Endodermal cell (in vitro differentiated cells): Measurements from ENCODE around the gene NDUFAF5. TPM values are rescaled to one million over a fixed set of nuclear protein-coding genes. Genes with fewer than 3 reads are reported as not detected.

ENCODE experiments used
- DNase-seq: peaks from one replicate; pipeline ENCODE4 v3.0.0-alpha.2; 2017
- H3K27ac ChIP-seq: 2 replicates; pipeline ENCODE4 v1.5.1; 2013; ENCODE audit warnings: mild to moderate bottlenecking, low read depth, low read length, moderate library complexity
- H3K27me3 ChIP-seq: 2 replicates; pipeline ENCODE4 v1.6.1; 2013; ENCODE audit warnings: mild to moderate bottlenecking, low read length, moderate library complexity; ENCODE audit not compliant: insufficient read depth, control insufficient read depth, poor library complexity, severe bottlenecking
- H3K36me3 ChIP-seq: 2 replicates; pipeline ENCODE4 v1.7.0; 2013; ENCODE audit warnings: mild to moderate bottlenecking, low read length, moderate library complexity; ENCODE audit not compliant: control insufficient read depth, insufficient read depth
- H3K4me1 ChIP-seq: one replicate; pipeline ENCODE4 v1.7.0; 2013; ENCODE audit warnings: low read length; ENCODE audit not compliant: control insufficient read depth, insufficient read depth
- H3K4me3 ChIP-seq: 2 replicates; pipeline ENCODE4 v1.5.1; 2013; ENCODE audit warnings: mild to moderate bottlenecking, low read length, moderate library complexity
- H3K9ac ChIP-seq: 2 replicates; pipeline ENCODE4 v1.6.1; 2013; ENCODE audit warnings: mild to moderate bottlenecking, low read length, moderate library complexity; ENCODE audit not compliant: poor library complexity, severe bottlenecking; ENCODE audit errors: extremely low read depth
- H3K9me3 ChIP-seq: 2 replicates; pipeline ENCODE4 v1.6.1; 2013; ENCODE audit warnings: mild to moderate bottlenecking, low read length, moderate library complexity; ENCODE audit not compliant: control insufficient read depth
- H3K27ac Mint-ChIP-seq: 2 replicates; pipeline ENCODE4 v1.8.0; 2020; ENCODE audit warnings: mixed read lengths
- H3K27me3 Mint-ChIP-seq: 2 replicates; pipeline ENCODE4 v1.8.0; 2021; ENCODE audit warnings: mild to moderate bottlenecking, mixed read lengths; ENCODE audit not compliant: insufficient read depth
- H3K36me3 Mint-ChIP-seq: 2 replicates; pipeline ENCODE4 v1.8.0; 2020; ENCODE audit warnings: low read depth, mixed read lengths
- H3K4me1 Mint-ChIP-seq: 2 replicates; pipeline ENCODE4 v1.8.0; 2020; ENCODE audit warnings: mixed read lengths
- H3K4me3 Mint-ChIP-seq: 2 replicates; pipeline ENCODE4 v1.8.0; 2020; ENCODE audit warnings: mild to moderate bottlenecking, moderate library complexity, mixed read lengths
- H3K9me3 Mint-ChIP-seq: 2 replicates; pipeline ENCODE4 v1.8.0; 2020; ENCODE audit warnings: mild to moderate bottlenecking, mixed read lengths
- CTCF ChIP-seq: fragments of 200-600 bp; sonication (generic); conservative IDR thresholded peaks from 2 replicates; pipeline ENCODE4 v1.5.0; 2021; ENCODE audit warnings: antibody characterized with exemption, mild to moderate bottlenecking
- WGBS, 2 experiments: methylation state at CpG; one replicate each; pipeline versions ENCODE4 v1.1.5 to v1.1.7; 2013; ENCODE audit warnings: missing lambda C conversion rate in 2 of 2, mixed read lengths in 1 of 2; ENCODE audit not compliant: insufficient coverage in 1 of 2, insufficient read length in 1 of 2; 5-methylcytosine and 5-hydroxymethylcytosine counted together
- total RNA-seq, 2 donors: library from RNA; stranded (reverse); fragmentation: NEBNext Ultra II Directional in 1 of 2; extraction: Animal tissue kit (Norgen Biotek cat#: 25700) in 1 of 2; gene quantifications; 2 replicates in 1 of 2; 3 replicates in 1 of 2; pipeline ENCODE4 v1.2.1, GENCODE V29; 2021

The NDUFAF5 gene
- total RNA-seq, 2 donors from 2014 or later = 32.9 to 33.5 TPM

DNA sequence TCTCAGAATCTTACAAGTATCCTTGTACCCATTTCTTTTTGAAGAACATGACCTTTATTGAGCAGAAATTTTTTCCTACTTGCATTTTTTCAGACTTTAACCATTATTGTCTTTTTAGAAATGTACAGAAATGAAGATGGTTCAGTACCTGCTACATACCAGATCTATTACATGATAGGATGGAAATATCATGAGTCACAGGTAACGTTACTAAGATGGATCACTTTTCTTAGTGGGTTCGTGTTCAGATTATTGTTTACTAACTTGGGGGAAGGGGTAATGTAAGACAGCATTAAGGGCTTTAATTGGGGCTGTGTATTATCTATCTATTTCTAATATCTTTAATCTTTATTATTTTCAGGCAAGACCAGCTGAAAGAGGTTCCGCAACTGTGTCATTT lies 31.9 kb downstream of the NDUFAF5 start:
- WGBS, 2 experiments = 100% methylated on average over 3 of the region's 3 CpGs; no CpG with 5 or more reads in 1 of the 2 experiments
- H3K27me3 ChIP-seq = peaks cover 4% of the 10 kb centered on the region
- H3K9me3 ChIP-seq = no peaks in the 10 kb centered on the region
- H3K4me1 Mint-ChIP-seq = peaks cover 15% of the 10 kb centered on the region
- no peaks in the 10 kb centered on the region for H3K4me1 ChIP-seq
- peaks cover 61% of the 10 kb centered on the region for H3K36me3 Mint-ChIP-seq
- TF ChIP-seq CTCF = no peak
- H3K27me3 Mint-ChIP-seq = no peaks in the 10 kb centered on the region
- no peak overlapping the region for H3K9ac ChIP-seq
- H3K4me3 ChIP-seq = no peak overlapping the region
- no peaks in the 10 kb centered on the region for H3K9me3 Mint-ChIP-seq
- H3K4me3 Mint-ChIP-seq = no peak overlapping the region
- no peak overlapping the region for H3K27ac Mint-ChIP-seq
- no peak overlapping the region for H3K27ac ChIP-seq
- peaks cover 46% of the 10 kb centered on the region for H3K36me3 ChIP-seq
- DNase-seq = no peak

- no peak for DNase-seq
- Histone ChIP-seq H3K4me3 (no peak overlapping the region), H3K9me3 (no peaks in the 10 kb centered on the region), H3K27ac (no peak overlapping the region), H3K9ac (no peak overlapping the region), H3K27me3 (peaks cover 4% of the 10 kb centered on the region), H3K4me1 (no peaks in the 10 kb centered on the region), H3K36me3 (peaks cover 40% of the 10 kb centered on the region)
- no peaks in the 10 kb centered on the region for H3K9me3 Mint-ChIP-seq
- no peak overlapping the region for H3K4me3 Mint-ChIP-seq
- H3K27ac Mint-ChIP-seq = peak overlapping the region; percentile 46
- peaks cover 56% of the 10 kb centered on the region for H3K36me3 Mint-ChIP-seq
- TF ChIP-seq CTCF = no peak
- no peaks in the 10 kb centered on the region for H3K27me3 Mint-ChIP-seq
- H3K4me1 Mint-ChIP-seq = peaks cover 18% of the 10 kb centered on the region
These were observed 32.5 kb downstream of the NDUFAF5 start for GRCh38 chr20:13817342-13817741.

- Mint-ChIP-seq H3K9me3 (no peaks in the 10 kb centered on the region), H3K4me3 (no peak overlapping the region), H3K27me3 (peaks cover 18% of the 10 kb centered on the region), H3K4me1 (peaks cover 25% of the 10 kb centered on the region), H3K36me3 (peaks cover 33% of the 10 kb centered on the region), H3K27ac (no peak overlapping the region)
- Histone ChIP-seq H3K27me3 (peaks cover 24% of the 10 kb centered on the region), H3K4me1 (no peaks in the 10 kb centered on the region), H3K4me3 (no peak overlapping the region), H3K36me3 (peaks cover 17% of the 10 kb centered on the region), H3K27ac (no peak overlapping the region), H3K9me3 (no peaks in the 10 kb centered on the region), H3K9ac (no peak overlapping the region)
- DNase-seq = peak; percentile 63
- WGBS, 2 experiments = 68 to 100% methylated on average over 1 to 5 of the region's 5 CpGs
- peak; percentile 83 for TF ChIP-seq CTCF
These were observed 35.2 kb downstream of the NDUFAF5 start for GRCh38 chr20:13819885-13820645.
